Glutamatergic neuron (in vitro differentiated cells): ENCODE measurements around the gene PLXNA1. TPM values are rescaled to one million over a fixed set of nuclear protein-coding genes. Genes with fewer than 3 reads are reported as not detected.

Source experiments
- DNase-seq: peaks from one replicate; pipeline ENCODE4 v3.0.0; 2022
- H3K27ac Mint-ChIP-seq: one replicate; pipeline ENCODE4 v1.8.0; 2020; ENCODE audit warnings: mild to moderate bottlenecking, mixed read lengths, inconsistent platforms; ENCODE audit not compliant: unreplicated experiment
- H3K27me3 Mint-ChIP-seq: one replicate; pipeline ENCODE4 v1.8.0; 2020; ENCODE audit warnings: mild to moderate bottlenecking, moderate library complexity, mixed read lengths, inconsistent platforms; ENCODE audit not compliant: unreplicated experiment
- H3K36me3 Mint-ChIP-seq: one replicate; pipeline ENCODE4 v1.8.0; 2020; ENCODE audit warnings: mild to moderate bottlenecking, mixed read lengths, inconsistent platforms; ENCODE audit not compliant: unreplicated experiment
- H3K4me1 Mint-ChIP-seq: one replicate; pipeline ENCODE4 v1.8.0; 2020; ENCODE audit warnings: mild to moderate bottlenecking, low read depth, mixed read lengths, inconsistent platforms; ENCODE audit not compliant: unreplicated experiment
- H3K4me3 Mint-ChIP-seq: one replicate; pipeline ENCODE4 v1.8.0; 2020; ENCODE audit warnings: mild to moderate bottlenecking, mixed read lengths, inconsistent platforms; ENCODE audit not compliant: unreplicated experiment
- H3K9me3 Mint-ChIP-seq: one replicate; pipeline ENCODE4 v1.8.0; 2020; ENCODE audit warnings: mild to moderate bottlenecking, moderate library complexity, mixed read lengths, inconsistent platforms; ENCODE audit not compliant: unreplicated experiment
- CTCF ChIP-seq: fragments of 200-600 bp; sonication (generic); IDR thresholded peaks from one replicate; pipeline ENCODE4 v1.5.0; 2021; ENCODE audit not compliant: partially characterized antibody, unreplicated experiment
- total RNA-seq: library from RNA; stranded (reverse); fragmentation: NEBNext Ultra II Directional; extraction: Animal tissue kit (Norgen Biotek cat#: 25700); gene quantifications from one replicate; pipeline ENCODE4 v1.2.1, GENCODE V29; 2021; ENCODE audit not compliant: unreplicated experiment

Gene PLXNA1
- total RNA-seq, 1 donor from 2014 or later, result 110 TPM

- TF ChIP-seq CTCF, result no peak
- no peak overlapping the region for H3K27ac Mint-ChIP-seq
- H3K9me3 Mint-ChIP-seq, result peaks cover 7% of the 10 kb centered on the region
- peaks cover 3% of the 10 kb centered on the region for H3K27me3 Mint-ChIP-seq
- no peaks in the 10 kb centered on the region for H3K4me1 Mint-ChIP-seq
- no peak for DNase-seq
- H3K36me3 Mint-ChIP-seq, result peaks cover 3% of the 10 kb centered on the region
- H3K4me3 Mint-ChIP-seq, result no peak overlapping the region
These were observed 36.5 kb downstream of the PLXNA1 start for GRCh38 chr3:127019449-127019848.

DNA sequence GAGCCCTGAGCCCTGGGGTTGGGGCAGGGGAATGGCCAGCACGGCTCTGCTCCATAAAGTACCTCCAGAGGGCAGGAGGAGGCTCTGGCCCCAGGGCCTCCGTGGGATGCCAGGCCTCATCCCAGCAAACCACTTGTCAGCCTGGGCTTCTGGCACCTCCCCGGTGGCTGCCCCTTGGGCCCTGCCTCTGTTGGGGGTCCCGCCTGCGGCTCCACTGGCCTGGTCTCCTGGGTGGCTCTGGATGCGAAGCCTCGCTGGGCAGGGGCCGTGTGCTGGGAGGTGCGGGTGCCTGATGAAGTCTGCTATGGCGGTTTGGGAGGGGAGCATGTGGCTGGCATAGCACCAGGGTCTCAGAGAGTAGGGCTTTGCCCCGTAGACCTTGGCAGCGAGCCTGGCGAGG lies 37.6 kb downstream of the PLXNA1 start:
- Mint-ChIP-seq H3K4me3 (no peak overlapping the region), H3K27me3 (peaks cover 3% of the 10 kb centered on the region), H3K4me1 (no peaks in the 10 kb centered on the region), H3K27ac (no peak overlapping the region), H3K36me3 (peaks cover 3% of the 10 kb centered on the region), H3K9me3 (peaks cover 9% of the 10 kb centered on the region)
- no peak for DNase-seq
- TF ChIP-seq CTCF, result no peak

DNA sequence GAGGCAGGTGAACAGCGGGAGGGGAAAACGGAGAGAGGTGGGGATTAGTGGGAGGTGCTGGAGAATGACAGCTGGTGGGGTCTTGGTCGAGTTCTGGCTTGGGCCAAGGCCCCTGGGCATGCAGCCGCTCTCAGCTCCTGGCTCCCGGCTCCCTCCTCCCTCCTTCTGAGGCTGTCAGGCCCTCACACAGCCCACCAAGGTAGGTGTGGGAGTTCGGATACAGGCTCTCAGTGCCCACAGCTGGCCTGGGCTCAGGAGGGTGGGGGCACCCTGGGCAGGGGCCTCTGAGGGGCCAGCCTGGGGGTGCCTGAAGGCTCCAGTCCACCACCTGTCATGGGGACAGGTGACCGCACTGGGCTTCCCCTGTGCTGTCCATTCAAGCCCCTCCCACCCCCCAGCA lies 39.9 kb downstream of the PLXNA1 start:
- peaks cover 3% of the 10 kb centered on the region for H3K36me3 Mint-ChIP-seq
- no peak overlapping the region for H3K27ac Mint-ChIP-seq
- no peaks in the 10 kb centered on the region for H3K4me1 Mint-ChIP-seq
- H3K4me3 Mint-ChIP-seq, result no peak overlapping the region
- no peak for DNase-seq
- peaks cover 3% of the 10 kb centered on the region for H3K27me3 Mint-ChIP-seq
- TF ChIP-seq CTCF, result no peak
- H3K9me3 Mint-ChIP-seq, result peaks cover 9% of the 10 kb centered on the region

DNA sequence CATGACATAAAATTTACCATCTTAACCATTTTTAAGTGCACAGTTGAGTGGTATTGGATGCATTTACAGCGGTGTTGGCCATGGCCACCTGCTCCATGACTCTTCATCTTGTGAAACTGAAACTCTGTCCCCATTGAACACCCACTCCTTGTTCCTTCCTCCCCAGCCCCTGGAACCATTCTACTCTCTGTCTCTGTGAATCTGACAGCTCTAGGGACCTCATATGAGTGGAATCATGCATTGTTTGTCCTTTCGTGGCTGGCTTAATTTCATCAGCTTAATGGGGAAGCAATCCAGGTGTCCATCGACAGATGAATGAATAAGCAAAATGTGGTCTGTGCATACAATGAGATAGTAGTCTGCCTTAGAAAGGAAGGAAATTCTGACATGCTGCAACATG lies 42.5 kb downstream of the PLXNA1 start:
- H3K9me3 Mint-ChIP-seq, result peaks cover 9% of the 10 kb centered on the region

GRCh38 chr3:127026036-127026435 lies 43.1 kb downstream of the PLXNA1 start:
- TF ChIP-seq CTCF, result no peak
- Mint-ChIP-seq H3K4me3 (no peak overlapping the region), H3K4me1 (no peaks in the 10 kb centered on the region), H3K9me3 (peaks cover 9% of the 10 kb centered on the region), H3K36me3 (no peaks in the 10 kb centered on the region), H3K27me3 (no peaks in the 10 kb centered on the region), H3K27ac (no peak overlapping the region)
- no peak for DNase-seq

More for the DNA sequence above, 42.5 kb downstream of the PLXNA1 start:
- no peaks in the 10 kb centered on the region for H3K36me3 Mint-ChIP-seq
- DNase-seq, result no peak
- no peaks in the 10 kb centered on the region for H3K27me3 Mint-ChIP-seq
- no peak overlapping the region for H3K27ac Mint-ChIP-seq
- H3K4me1 Mint-ChIP-seq, result no peaks in the 10 kb centered on the region
- TF ChIP-seq CTCF, result no peak
- no peak overlapping the region for H3K4me3 Mint-ChIP-seq
